ENCODE measurements around the gene BCKDHA. TPM values are rescaled to one million over a fixed set of nuclear protein-coding genes. Genes with fewer than 3 reads are reported as not detected.

The BCKDHA gene
- total and polyA plus RNA-seq, 5 experiments from 2014 or later = 15.9 to 67.3 (median 51.8) TPM

DNA sequence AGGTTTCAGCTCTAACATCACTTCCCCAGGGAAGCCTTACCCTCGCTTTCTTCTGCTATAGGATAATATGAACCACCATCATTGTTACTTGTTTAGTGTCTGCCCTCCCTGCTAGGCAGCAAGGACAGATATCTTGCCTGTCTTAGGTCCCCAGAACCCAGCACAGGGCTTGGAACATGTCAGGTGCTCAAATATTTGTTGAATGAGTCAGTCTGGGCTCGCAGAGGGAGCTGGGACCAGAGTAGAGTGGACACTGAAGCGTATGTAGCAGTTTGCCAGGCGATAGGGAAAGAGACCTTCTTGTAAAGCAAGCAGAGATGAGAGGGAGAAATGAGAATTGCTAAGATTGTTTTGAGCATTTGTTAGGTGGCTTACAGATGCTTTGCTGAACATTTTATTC is 11.7 kb downstream of the BCKDHA start:
- H3K27ac Mint-ChIP-seq = peak overlapping the region in 4 of 10 donors; percentile 8 to 84 (median 46)
- POLR2A ChIA-PET = interaction anchor here (1.1 kb wide), 1 partner anchor 8 kb away, joined by 4 read pairs; no protein-coding TSS in a partner anchor
- DNase-seq = no peak

DNA sequence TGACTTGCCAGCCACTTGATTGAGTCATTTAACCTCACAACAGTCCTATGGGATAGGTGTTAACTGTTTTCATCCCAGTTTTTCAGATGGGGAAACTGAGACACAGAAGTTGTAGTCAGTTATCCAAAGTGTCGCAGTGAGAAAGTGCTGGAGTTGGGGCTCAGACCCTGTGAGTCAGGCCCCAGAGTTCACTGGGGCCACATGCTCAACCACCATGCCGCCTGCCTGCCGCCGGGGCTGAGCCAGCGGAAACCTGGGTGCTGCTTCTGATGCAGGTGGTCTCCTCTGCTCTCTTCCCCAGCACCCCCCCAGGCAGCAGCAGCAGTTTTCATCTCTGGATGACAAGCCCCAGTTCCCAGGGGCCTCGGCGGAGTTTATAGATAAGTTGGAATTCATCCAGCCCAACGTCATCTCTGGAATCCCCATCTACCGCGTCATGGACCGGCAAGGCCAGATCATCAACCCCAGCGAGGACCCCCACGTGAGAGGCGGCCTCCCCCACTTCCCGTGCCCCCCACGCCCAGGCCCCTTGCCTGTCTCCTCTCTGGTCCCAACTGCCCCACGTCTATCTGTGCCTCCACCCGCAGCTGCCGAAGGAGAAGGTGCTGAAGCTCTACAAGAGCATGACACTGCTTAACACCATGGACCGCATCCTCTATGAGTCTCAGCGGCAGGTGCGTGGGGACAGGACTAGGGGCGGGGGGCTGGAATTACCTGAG is 12.9 kb downstream of the BCKDHA start:
- Mint-ChIP-seq H3K4me3 (no peak overlapping the region), H3K27me3 (no peaks in the 10 kb centered on the region), H3K9me3 (no peaks in the 10 kb centered on the region), H3K4me1 (peaks cover 11 to 26% (median 17%) of the 10 kb centered on the region in 4 donors), H3K27ac (peak overlapping the region in 2 of 10 donors; percentile 31 to 67), H3K36me3 (peaks cover 0 to 33% (median 4%) of the 10 kb centered on the region in 3 donors)
- no peak for DNase-seq
- POLR2A ChIA-PET = interaction anchor here (0.7 kb wide), 1 partner anchor 14 kb away, joined by 3 read pairs; no protein-coding TSS in a partner anchor
- ATAC-seq = no peak

More for the DNA sequence above, 11.7 kb downstream of the BCKDHA start:
- peaks cover 11 to 28% (median 18%) of the 10 kb centered on the region in 4 donors for H3K4me1 Mint-ChIP-seq
- peaks cover 0 to 28% (median 0%) of the 10 kb centered on the region in 3 donors for H3K36me3 Mint-ChIP-seq
- no peak for ATAC-seq
- no peaks in the 10 kb centered on the region for H3K9me3 Mint-ChIP-seq
- no peaks in the 10 kb centered on the region for H3K27me3 Mint-ChIP-seq
- no peak overlapping the region for H3K4me3 Mint-ChIP-seq

DNA sequence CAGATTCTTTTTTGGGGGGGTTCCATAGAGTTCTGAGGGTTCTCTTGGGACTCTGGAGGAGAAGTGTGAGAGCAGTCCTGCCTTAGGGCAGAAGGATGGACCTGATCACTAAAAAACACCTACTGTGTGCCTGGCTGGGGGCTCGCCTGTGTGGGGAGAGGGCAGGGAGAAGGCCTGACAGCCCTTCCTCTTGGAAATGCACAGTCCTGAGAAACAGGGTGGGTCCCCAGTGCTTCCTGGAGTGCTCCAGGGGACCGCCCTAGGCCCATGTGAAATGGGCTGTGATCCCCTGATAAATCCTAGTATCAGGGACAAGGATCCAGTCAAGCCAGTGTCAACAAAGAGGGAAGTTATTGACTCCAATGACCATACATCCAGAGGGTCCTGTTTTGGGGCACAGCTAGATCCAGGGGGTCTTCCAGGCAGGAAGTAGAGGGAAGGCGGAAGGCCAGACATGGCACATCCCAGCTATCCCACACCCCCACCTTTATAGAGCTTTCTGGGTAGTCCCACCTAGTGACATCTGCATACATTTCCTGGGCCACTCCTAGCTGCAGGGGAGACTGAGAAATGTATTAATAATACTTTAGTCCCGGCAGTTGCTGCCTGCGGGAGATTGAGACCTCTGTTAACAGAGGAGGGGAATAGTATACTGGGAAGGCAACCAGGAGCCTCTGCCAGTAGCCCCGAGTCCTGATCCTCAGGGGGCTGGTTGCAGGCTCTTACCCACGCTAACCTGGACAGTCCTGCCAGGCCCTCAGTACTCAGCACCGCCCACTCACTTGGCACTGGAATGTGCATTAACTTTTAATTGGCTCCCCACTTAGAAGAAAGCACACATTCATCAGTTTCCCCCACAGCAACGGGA is 13.7 kb downstream of the BCKDHA start:
- no peaks in the 10 kb centered on the region for H3K27me3 Mint-ChIP-seq
- H3K4me1 Mint-ChIP-seq = peaks cover 11 to 24% (median 16%) of the 10 kb centered on the region in 4 donors
- no peak overlapping the region for H3K4me3 Mint-ChIP-seq
- H3K36me3 Mint-ChIP-seq = peaks cover 0 to 42% (median 4%) of the 10 kb centered on the region in 3 donors
- ATAC-seq = no peak
- peak overlapping the region in 2 of 10 donors; percentile 9 to 31 for H3K27ac Mint-ChIP-seq
- no peaks in the 10 kb centered on the region for H3K9me3 Mint-ChIP-seq
- no peak for DNase-seq
- POLR2A ChIA-PET = no interaction called here

DNA sequence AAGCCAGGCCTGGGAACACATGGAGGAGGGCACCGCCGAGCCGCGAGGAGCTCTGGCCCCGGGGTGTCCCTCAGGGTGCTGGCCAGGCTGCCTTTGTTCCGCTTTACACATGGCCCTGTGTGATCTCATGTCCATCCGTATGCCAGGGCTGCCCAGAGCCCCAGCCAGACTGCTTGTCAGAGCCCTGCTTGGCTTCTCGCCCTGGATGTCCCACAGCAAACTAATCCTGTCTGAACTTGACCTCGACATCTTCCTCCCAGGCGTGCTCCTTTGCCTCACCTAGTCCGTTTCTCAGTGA is 14.3 kb downstream of the BCKDHA start:
- peaks cover 0 to 44% (median 4%) of the 10 kb centered on the region in 3 donors for H3K36me3 Mint-ChIP-seq
- POLR2A ChIA-PET = no interaction called here

DNA sequence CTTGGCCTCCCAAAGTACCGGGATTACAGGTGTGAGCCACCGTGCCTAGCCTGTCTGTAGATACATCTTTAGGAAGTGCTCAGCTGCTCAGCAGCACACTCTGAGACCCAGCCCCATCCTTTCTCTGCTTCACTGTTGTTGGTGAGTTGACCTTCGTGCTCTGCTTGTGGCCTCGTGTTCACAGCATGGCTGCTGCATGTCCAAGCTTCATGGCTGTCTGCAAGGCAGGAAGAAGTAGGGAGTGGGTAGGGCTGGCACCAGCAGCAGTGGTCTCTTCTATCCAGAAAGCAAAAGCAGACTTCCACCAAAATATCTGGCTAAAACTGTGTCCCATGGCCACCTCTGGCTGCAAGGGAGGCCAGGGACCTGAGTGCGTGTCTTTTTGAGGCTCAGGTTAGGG is 15.3 kb downstream of the BCKDHA start:
- Mint-ChIP-seq H3K36me3 (peaks cover 0 to 54% (median 4%) of the 10 kb centered on the region in 3 donors), H3K4me1 (peaks cover 11 to 18% (median 12%) of the 10 kb centered on the region in 4 donors), H3K27ac (no peak overlapping the region), H3K4me3 (no peak overlapping the region), H3K27me3 (no peaks in the 10 kb centered on the region), H3K9me3 (no peaks in the 10 kb centered on the region)
- POLR2A ChIA-PET = no interaction called here
- ATAC-seq (no peak), DNase-seq (no peak)

More for the DNA sequence above, 14.3 kb downstream of the BCKDHA start:
- Mint-ChIP-seq H3K27ac (peak overlapping the region in 2 of 10 donors; percentile 9 to 71), H3K9me3 (no peaks in the 10 kb centered on the region), H3K4me1 (peaks cover 11 to 23% (median 16%) of the 10 kb centered on the region in 4 donors), H3K27me3 (no peaks in the 10 kb centered on the region), H3K4me3 (no peak overlapping the region)
- no peak for ATAC-seq
- DNase-seq = no peak

DNA sequence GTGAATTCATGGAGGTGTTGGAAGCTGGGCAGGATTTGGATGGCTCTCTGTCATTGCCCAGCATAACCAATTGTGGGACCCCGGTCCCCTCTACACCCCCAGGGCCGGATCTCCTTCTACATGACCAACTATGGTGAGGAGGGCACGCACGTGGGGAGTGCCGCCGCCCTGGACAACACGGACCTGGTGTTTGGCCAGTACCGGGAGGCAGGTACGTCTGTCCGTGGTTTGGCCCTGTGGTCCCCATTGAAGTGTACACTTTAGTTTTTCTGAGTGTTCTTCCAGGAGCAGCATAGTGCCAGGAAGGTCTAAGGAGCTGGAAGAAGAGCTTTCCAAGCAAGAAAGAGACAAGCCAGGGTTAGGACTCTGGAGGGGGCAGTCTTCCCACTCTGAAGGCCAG is 16.3 kb downstream of the BCKDHA start:
- Mint-ChIP-seq H3K27me3 (no peaks in the 10 kb centered on the region), H3K27ac (peak overlapping the region in 1 of 10 donors; percentile 79), H3K4me3 (no peak overlapping the region), H3K4me1 (peaks cover 11 to 17% (median 12%) of the 10 kb centered on the region in 4 donors), H3K9me3 (no peaks in the 10 kb centered on the region), H3K36me3 (peaks cover 0 to 62% (median 4%) of the 10 kb centered on the region in 3 donors)
- POLR2A ChIA-PET = no interaction called here
- ATAC-seq = no peak
- DNase-seq = no peak

DNA sequence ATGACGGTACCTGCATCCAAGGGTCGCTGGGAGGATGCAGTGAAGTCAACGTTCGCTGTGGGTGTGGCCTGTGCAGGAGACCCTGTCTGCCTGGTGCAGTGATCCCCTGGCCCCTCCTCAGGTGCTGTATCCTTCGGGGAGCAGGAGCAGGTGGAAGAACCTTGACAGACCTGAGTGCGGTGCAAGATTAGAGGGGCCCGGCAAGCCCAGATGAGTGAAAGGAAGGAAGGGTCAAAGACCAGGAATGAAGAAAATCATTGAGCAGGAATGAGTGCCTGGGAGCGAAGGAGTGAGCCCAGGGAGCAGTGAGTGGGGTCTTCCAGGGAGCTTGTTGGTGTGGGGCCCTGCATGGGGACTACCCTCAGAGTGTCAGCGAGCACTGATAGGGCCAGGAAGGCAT is 16.8 kb downstream of the BCKDHA start:
- DNase-seq (no peak), ATAC-seq (no peak)
- Mint-ChIP-seq H3K27me3 (no peaks in the 10 kb centered on the region), H3K27ac (peak overlapping the region in 1 of 10 donors; percentile 79), H3K4me1 (peaks cover 7 to 12% (median 8%) of the 10 kb centered on the region in 4 donors), H3K9me3 (no peaks in the 10 kb centered on the region), H3K4me3 (no peak overlapping the region), H3K36me3 (peaks cover 0 to 66% (median 4%) of the 10 kb centered on the region in 3 donors)
- POLR2A ChIA-PET = interaction anchor here (0.6 kb wide), 1 partner anchor 708 kb away, joined by 4 read pairs; no protein-coding TSS in a partner anchor

DNA sequence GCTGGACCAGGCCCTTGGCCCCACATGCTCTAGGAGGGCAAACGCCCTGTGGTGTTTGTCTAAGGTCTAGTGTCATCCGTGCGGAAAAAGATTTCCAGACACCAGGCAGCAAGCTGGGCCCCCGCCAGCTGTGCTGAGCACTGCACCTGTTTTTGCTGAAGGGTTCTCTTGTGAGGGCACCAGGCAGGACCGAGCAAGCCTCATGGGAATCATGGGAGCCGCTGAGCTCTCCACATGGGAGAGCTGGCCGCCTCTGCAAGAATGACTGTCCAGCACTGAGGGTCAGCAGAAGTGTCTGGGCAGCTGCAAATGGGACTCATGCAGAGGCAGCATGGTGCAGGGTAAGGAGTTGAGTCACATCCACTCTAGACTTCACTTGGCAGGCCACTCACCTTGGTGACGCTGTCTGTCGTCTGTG is 17.5 kb downstream of the BCKDHA start:
- Mint-ChIP-seq H3K36me3 (peaks cover 0 to 72% (median 4%) of the 10 kb centered on the region in 3 donors), H3K27ac (no peak overlapping the region), H3K9me3 (no peaks in the 10 kb centered on the region), H3K4me1 (peaks cover 1 to 6% (median 3%) of the 10 kb centered on the region in 4 donors), H3K27me3 (no peaks in the 10 kb centered on the region), H3K4me3 (no peak overlapping the region)
- POLR2A ChIA-PET = no interaction called here
- ATAC-seq (no peak), DNase-seq (no peak)

DNA sequence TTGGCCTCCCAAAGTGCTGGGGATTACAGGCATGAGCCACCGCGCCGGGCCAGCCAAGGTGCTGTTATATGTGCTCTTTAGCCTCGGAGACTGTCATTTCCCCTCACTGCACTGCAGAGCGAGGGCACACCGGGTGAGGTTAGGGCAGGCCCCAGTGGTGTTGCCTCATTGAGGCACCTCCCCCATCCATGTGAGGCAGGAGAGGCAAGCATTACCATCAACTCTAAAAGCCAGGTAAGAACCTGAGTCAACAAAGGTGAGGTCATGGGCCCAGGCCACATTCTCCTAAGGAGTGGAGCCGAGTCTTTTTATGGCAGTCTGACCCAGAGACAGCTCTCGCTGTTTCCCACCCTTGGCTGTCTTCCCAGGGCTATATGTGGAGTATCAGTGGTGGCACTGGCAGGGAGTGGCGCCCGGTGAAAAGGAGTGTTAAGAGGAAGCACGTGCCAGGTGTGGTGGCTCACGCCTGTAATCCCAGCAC is 18.6 kb downstream of the BCKDHA start:
- H3K36me3 Mint-ChIP-seq = peaks cover 0 to 83% (median 7%) of the 10 kb centered on the region in 3 donors

DNA sequence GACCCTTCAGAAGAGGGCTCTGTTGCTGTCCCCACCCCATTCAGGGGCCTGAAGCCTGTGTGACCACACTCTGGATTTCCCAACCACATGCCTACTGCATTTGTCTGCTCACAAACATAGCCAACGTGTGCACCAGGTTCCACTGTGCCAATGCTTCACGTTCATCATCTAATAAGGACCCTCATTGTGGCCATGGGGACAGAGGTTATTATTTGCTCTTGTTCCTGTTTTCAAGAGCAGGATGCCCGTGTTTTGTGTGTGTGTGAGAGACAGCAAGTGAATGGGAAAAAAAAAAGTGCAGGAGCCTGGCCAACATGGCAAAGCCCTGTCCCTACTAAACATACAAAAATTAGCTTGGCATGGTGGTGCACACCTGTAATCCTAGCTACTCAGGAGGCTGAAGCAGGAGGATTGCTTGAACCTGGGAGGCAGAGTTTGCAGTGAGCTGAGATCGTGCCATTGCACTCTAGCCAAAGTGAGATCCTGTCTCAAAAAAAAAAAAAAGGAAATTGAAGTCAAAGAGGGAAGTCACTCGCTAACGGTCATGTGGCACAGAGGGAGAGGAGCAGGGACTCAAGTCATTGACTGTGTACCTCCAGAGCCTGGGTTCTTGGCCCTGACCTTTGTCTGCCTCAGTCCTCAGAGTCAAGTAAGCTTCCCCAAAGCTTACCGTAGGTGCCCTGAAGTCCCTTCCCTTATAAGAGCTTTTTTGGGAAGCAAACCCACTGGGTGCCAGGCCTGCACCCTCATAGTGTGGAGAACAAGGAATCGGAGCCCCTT is 22.7 kb downstream of the BCKDHA start:
- POLR2A ChIA-PET = no interaction called here
- DNase-seq = no peak
- peak overlapping the region in 1 of 10 donors; percentile 3 for H3K27ac Mint-ChIP-seq
- H3K9me3 Mint-ChIP-seq = no peaks in the 10 kb centered on the region
- H3K4me1 Mint-ChIP-seq = peaks cover 5 to 10% (median 7%) of the 10 kb centered on the region in 4 donors
- no peaks in the 10 kb centered on the region for H3K27me3 Mint-ChIP-seq
- no peak for ATAC-seq
- no peak overlapping the region for H3K4me3 Mint-ChIP-seq
- peaks cover 0 to 79% (median 7%) of the 10 kb centered on the region in 3 donors for H3K36me3 Mint-ChIP-seq

More for the DNA sequence above, 18.6 kb downstream of the BCKDHA start:
- POLR2A ChIA-PET = no interaction called here
- Mint-ChIP-seq H3K27me3 (no peaks in the 10 kb centered on the region), H3K4me1 (peaks cover 2 to 4% (median 3%) of the 10 kb centered on the region in 4 donors), H3K4me3 (no peak overlapping the region), H3K27ac (no peak overlapping the region), H3K9me3 (no peaks in the 10 kb centered on the region)
- ATAC-seq (no peak), DNase-seq (no peak)

DNA sequence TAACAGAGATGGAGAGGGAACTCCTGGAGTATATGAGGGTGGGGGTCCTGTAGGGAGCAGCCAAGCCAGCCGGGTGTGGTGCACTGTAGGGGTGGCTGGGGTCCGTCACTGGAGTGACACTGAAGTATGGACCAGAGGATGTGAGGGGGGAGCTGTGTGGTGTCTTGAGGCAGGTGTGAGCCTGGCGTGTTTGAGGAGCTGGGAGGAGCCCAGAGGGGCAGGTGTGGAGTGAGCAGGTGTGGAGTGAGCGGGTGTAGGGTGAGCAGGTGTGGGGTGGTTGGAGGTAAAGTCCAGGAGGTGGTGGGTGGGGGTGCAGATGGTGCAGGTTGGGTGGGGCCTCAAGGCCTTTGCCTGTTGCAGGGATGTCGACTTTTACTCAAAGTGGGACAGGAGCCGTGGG is 23.7 kb downstream of the BCKDHA start:
- Mint-ChIP-seq H3K27me3 (no peaks in the 10 kb centered on the region), H3K4me1 (peaks cover 5 to 10% (median 8%) of the 10 kb centered on the region in 4 donors), H3K27ac (peak overlapping the region in 2 of 10 donors; percentile 83 to 86), H3K36me3 (peaks cover 0 to 69% (median 7%) of the 10 kb centered on the region in 3 donors), H3K4me3 (no peak overlapping the region), H3K9me3 (no peaks in the 10 kb centered on the region)
- POLR2A ChIA-PET = interaction anchor here (0.5 kb wide), 1 partner anchor 8 kb away, joined by 6 read pairs; no protein-coding TSS in a partner anchor
- no peak for DNase-seq
- no peak for ATAC-seq

DNA sequence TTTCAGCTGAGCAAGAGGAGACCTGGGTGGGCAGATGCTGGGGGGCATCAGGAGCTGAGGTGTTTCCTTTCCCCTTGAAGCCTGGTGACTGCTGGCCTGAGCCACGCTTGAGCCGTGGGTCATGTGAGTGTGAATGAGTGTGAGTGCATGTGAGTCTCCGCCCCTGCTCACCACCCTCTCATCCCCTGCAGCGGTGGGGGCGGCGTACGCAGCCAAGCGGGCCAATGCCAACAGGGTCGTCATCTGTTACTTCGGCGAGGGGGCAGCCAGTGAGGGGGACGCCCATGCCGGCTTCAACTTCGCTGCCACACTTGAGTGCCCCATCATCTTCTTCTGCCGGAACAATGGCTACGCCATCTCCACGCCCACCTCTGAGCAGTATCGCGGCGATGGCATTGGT is 24.4 kb downstream of the BCKDHA start:
- Mint-ChIP-seq H3K4me3 (no peak overlapping the region), H3K27me3 (no peaks in the 10 kb centered on the region), H3K27ac (peak overlapping the region in 3 of 10 donors; percentile 14 to 86 (median 33)), H3K36me3 (peaks cover 0 to 66% (median 7%) of the 10 kb centered on the region in 3 donors), H3K9me3 (no peaks in the 10 kb centered on the region), H3K4me1 (peaks cover 8 to 14% (median 11%) of the 10 kb centered on the region in 4 donors)
- POLR2A ChIA-PET = no interaction called here
- ATAC-seq (no peak), DNase-seq (no peak)

Measured in naive thymus-derived CD8-positive, alpha-beta T cell (primary cell).